ENCODE data around the gene WNK1.

The WNK1 gene

GRCh38 chr12:725076-725475 lies 27.3 kb upstream of the WNK1 start:
- no peaks in the 10 kb centered on the region for H3K27me3 ChIP-seq (ENCODE audit: control insufficient read depth, insufficient read depth, low read length)
- H3K9me3 ChIP-seq (replicated peaks; ENCODE audit: low read length), result no peaks in the 10 kb centered on the region
- H3K36me3 ChIP-seq (ENCODE audit: insufficient read depth, low read length), result no peaks in the 10 kb centered on the region
- no peak overlapping the region for H3K4me3 ChIP-seq (ENCODE audit: low read length)
- no peak overlapping the region for H3K9ac ChIP-seq (ENCODE audit: low read depth, low read length)
- peaks cover 38% of the 10 kb centered on the region for H3K4me1 ChIP-seq (ENCODE audit: control insufficient read depth, insufficient read depth, low read length)
- no peak overlapping the region for H3K4me2 ChIP-seq (ENCODE audit: low read length)

- Histone ChIP-seq H3K36me3 (ENCODE audit: insufficient read depth, low read length) (no peaks in the 10 kb centered on the region), H3K4me1 (ENCODE audit: control insufficient read depth, insufficient read depth, low read length) (peaks cover 38% of the 10 kb centered on the region), H3K9ac (ENCODE audit: low read depth, low read length) (peak overlapping the region; percentile 57), H3K4me3 (ENCODE audit: low read length) (no peak overlapping the region), H3K4me2 (ENCODE audit: low read length) (peak overlapping the region; percentile 52), H3K9me3 (replicated peaks; ENCODE audit: low read length) (no peaks in the 10 kb centered on the region), H3K27me3 (ENCODE audit: control insufficient read depth, insufficient read depth, low read length) (no peaks in the 10 kb centered on the region)
Measured at GRCh38 chr12:726281-727140, 25.9 kb upstream of the WNK1 start.

- Histone ChIP-seq H3K4me1 (ENCODE audit: control insufficient read depth, insufficient read depth, low read length) (peaks cover 36% of the 10 kb centered on the region), H3K9ac (ENCODE audit: low read depth, low read length) (peak overlapping the region; percentile 57), H3K36me3 (ENCODE audit: insufficient read depth, low read length) (no peaks in the 10 kb centered on the region), H3K4me3 (ENCODE audit: low read length) (no peak overlapping the region), H3K4me2 (ENCODE audit: low read length) (peak overlapping the region; percentile 52), H3K27me3 (ENCODE audit: control insufficient read depth, insufficient read depth, low read length) (no peaks in the 10 kb centered on the region), H3K9me3 (replicated peaks; ENCODE audit: low read length) (no peaks in the 10 kb centered on the region)
Measured at GRCh38 chr12:727321-727720, 25.1 kb upstream of the WNK1 start.

GRCh38 chr12:728781-729180 lies 23.6 kb upstream of the WNK1 start:
- no peak overlapping the region for H3K9ac ChIP-seq (ENCODE audit: low read depth, low read length)
- H3K4me3 ChIP-seq (ENCODE audit: low read length), result no peak overlapping the region
- peaks cover 32% of the 10 kb centered on the region for H3K4me1 ChIP-seq (ENCODE audit: control insufficient read depth, insufficient read depth, low read length)
- H3K9me3 ChIP-seq (replicated peaks; ENCODE audit: low read length), result no peaks in the 10 kb centered on the region
- no peaks in the 10 kb centered on the region for H3K36me3 ChIP-seq (ENCODE audit: insufficient read depth, low read length)
- H3K27me3 ChIP-seq (ENCODE audit: control insufficient read depth, insufficient read depth, low read length), result no peaks in the 10 kb centered on the region
- H3K4me2 ChIP-seq (ENCODE audit: low read length), result no peak overlapping the region

- no peaks in the 10 kb centered on the region for H3K36me3 ChIP-seq (ENCODE audit: insufficient read depth, low read length)
- H3K9me3 ChIP-seq (replicated peaks; ENCODE audit: low read length), result no peaks in the 10 kb centered on the region
- H3K9ac ChIP-seq (ENCODE audit: low read depth, low read length), result no peak overlapping the region
- H3K4me2 ChIP-seq (ENCODE audit: low read length), result no peak overlapping the region
- peaks cover 30% of the 10 kb centered on the region for H3K4me1 ChIP-seq (ENCODE audit: control insufficient read depth, insufficient read depth, low read length)
- peaks cover 2% of the 10 kb centered on the region for H3K27me3 ChIP-seq (ENCODE audit: control insufficient read depth, insufficient read depth, low read length)
- H3K4me3 ChIP-seq (ENCODE audit: low read length), result no peak overlapping the region
Measured at GRCh38 chr12:729221-729620, 23.2 kb upstream of the WNK1 start.

GRCh38 chr12:730550-730949 lies 21.8 kb upstream of the WNK1 start:
- Histone ChIP-seq H3K4me3 (ENCODE audit: low read length) (no peak overlapping the region), H3K9me3 (replicated peaks; ENCODE audit: low read length) (no peaks in the 10 kb centered on the region), H3K36me3 (ENCODE audit: insufficient read depth, low read length) (no peaks in the 10 kb centered on the region), H3K27me3 (ENCODE audit: control insufficient read depth, insufficient read depth, low read length) (peaks cover 4% of the 10 kb centered on the region), H3K9ac (ENCODE audit: low read depth, low read length) (no peak overlapping the region), H3K4me1 (ENCODE audit: control insufficient read depth, insufficient read depth, low read length) (peaks cover 26% of the 10 kb centered on the region), H3K4me2 (ENCODE audit: low read length) (no peak overlapping the region)

- no peak overlapping the region for H3K9ac ChIP-seq (ENCODE audit: low read depth, low read length)
- H3K4me3 ChIP-seq (ENCODE audit: low read length), result no peak overlapping the region
- no peaks in the 10 kb centered on the region for H3K9me3 ChIP-seq (replicated peaks; ENCODE audit: low read length)
- peaks cover 4% of the 10 kb centered on the region for H3K27me3 ChIP-seq (ENCODE audit: control insufficient read depth, insufficient read depth, low read length)
- H3K4me2 ChIP-seq (ENCODE audit: low read length), result no peak overlapping the region
- no peaks in the 10 kb centered on the region for H3K4me1 ChIP-seq (ENCODE audit: control insufficient read depth, insufficient read depth, low read length)
- no peaks in the 10 kb centered on the region for H3K36me3 ChIP-seq (ENCODE audit: insufficient read depth, low read length)
Measured at GRCh38 chr12:737122-737739, 15.1 kb upstream of the WNK1 start.

- H3K4me3 ChIP-seq (ENCODE audit: low read length), result no peak overlapping the region
- peaks cover 4% of the 10 kb centered on the region for H3K27me3 ChIP-seq (ENCODE audit: control insufficient read depth, insufficient read depth, low read length)
- H3K9ac ChIP-seq (ENCODE audit: low read depth, low read length), result no peak overlapping the region
- H3K4me1 ChIP-seq (ENCODE audit: control insufficient read depth, insufficient read depth, low read length), result no peaks in the 10 kb centered on the region
- no peak overlapping the region for H3K4me2 ChIP-seq (ENCODE audit: low read length)
- no peaks in the 10 kb centered on the region for H3K9me3 ChIP-seq (replicated peaks; ENCODE audit: low read length)
- H3K36me3 ChIP-seq (ENCODE audit: insufficient read depth, low read length), result no peaks in the 10 kb centered on the region
Measured at GRCh38 chr12:738712-739111, 13.7 kb upstream of the WNK1 start.

- Histone ChIP-seq H3K27me3 (ENCODE audit: control insufficient read depth, insufficient read depth, low read length) (peaks cover 2% of the 10 kb centered on the region), H3K4me2 (ENCODE audit: low read length) (no peak overlapping the region), H3K4me1 (ENCODE audit: control insufficient read depth, insufficient read depth, low read length) (no peaks in the 10 kb centered on the region), H3K36me3 (ENCODE audit: insufficient read depth, low read length) (no peaks in the 10 kb centered on the region), H3K9ac (ENCODE audit: low read depth, low read length) (no peak overlapping the region), H3K4me3 (ENCODE audit: low read length) (no peak overlapping the region), H3K9me3 (replicated peaks; ENCODE audit: low read length) (no peaks in the 10 kb centered on the region)
Measured at GRCh38 chr12:739349-739748, 13.0 kb upstream of the WNK1 start.

- Histone ChIP-seq H3K9me3 (replicated peaks; ENCODE audit: low read length) (no peaks in the 10 kb centered on the region), H3K4me2 (ENCODE audit: low read length) (no peak overlapping the region), H3K4me1 (ENCODE audit: control insufficient read depth, insufficient read depth, low read length) (no peaks in the 10 kb centered on the region), H3K4me3 (ENCODE audit: low read length) (no peak overlapping the region), H3K36me3 (ENCODE audit: insufficient read depth, low read length) (no peaks in the 10 kb centered on the region), H3K27me3 (ENCODE audit: control insufficient read depth, insufficient read depth, low read length) (no peaks in the 10 kb centered on the region), H3K9ac (ENCODE audit: low read depth, low read length) (no peak overlapping the region)
Measured at GRCh38 chr12:740921-741320, 11.5 kb upstream of the WNK1 start.

GRCh38 chr12:749751-750270 lies 2.6 kb upstream of the WNK1 start:
- no peaks in the 10 kb centered on the region for H3K27me3 ChIP-seq (ENCODE audit: control insufficient read depth, insufficient read depth, low read length)
- H3K9ac ChIP-seq (ENCODE audit: low read depth, low read length), result no peak overlapping the region
- H3K36me3 ChIP-seq (ENCODE audit: insufficient read depth, low read length), result no peaks in the 10 kb centered on the region
- peak overlapping the region; percentile 80 for H3K4me2 ChIP-seq (ENCODE audit: low read length)
- no peaks in the 10 kb centered on the region for H3K9me3 ChIP-seq (replicated peaks; ENCODE audit: low read length)
- no peak overlapping the region for H3K4me3 ChIP-seq (ENCODE audit: low read length)
- peaks cover 18% of the 10 kb centered on the region for H3K4me1 ChIP-seq (ENCODE audit: control insufficient read depth, insufficient read depth, low read length)

Measured in skeletal muscle satellite cell (primary cell).